Islet precursor cell (in vitro differentiated cells): Measurements from ENCODE around the gene ROBO4.
A peak's percentile ranks its signal among the peaks of the same experiment; 100 is the strongest.

Experiments
- DNase-seq: peaks from one replicate; pipeline ENCODE4 v3.0.0-alpha.2; 2018

The ROBO4 gene

DNA sequence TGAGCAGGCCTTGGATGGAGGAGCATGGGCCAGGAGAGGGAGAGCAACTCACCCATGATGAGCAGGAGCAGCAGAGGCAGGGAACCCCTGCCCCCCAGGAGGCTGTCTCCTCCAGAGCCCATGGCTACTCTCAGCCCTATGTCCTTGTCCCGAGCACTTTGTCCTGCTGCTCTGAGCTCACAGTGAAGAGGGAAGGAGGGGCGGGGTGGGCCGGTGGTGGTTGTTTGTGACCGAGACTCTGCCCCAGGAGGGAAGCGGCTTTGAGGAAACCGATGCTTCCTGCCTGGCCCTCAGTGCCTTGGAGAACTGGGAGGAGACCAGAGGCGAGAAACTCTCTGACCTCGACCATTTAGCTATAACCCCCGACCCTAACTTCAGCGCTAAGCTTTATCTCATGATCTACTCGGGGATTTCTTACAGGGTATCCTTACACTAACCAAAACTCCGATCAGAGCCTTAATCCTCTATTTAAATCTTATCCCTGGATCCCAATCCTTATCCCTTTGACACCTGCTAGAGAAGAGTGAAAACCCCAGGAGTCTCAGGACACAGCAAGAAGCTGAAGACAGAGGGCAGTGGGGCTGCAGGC, at the start of gene ROBO4:
ROBO4 (minus strand) TSS at position 192 of the 589 bp plus-strand sequence; CDS start at position 122, 70 bp downstream.
- peak; percentile 50 for DNase-seq

DNA sequence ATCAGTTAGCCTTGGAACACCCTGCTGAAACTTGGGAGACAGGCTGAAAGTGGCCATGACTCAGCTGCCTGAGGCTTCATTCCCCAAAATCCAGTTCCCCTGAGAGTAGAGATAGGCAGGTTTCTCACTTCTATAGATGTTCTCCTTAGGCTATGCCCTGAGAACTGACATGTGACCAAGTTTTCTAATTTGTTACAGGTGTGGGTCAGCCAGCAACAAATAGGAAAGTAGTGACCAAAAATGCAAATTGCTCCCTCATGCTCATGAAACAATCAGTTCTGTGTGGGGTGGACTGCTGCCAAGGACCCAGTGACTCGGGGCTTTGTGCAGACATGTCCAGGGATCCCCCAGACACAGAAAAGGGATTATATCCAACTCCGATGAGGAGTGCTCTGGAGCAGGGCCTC, 49.1 kb upstream of the ROBO4 start:
- no peak for DNase-seq

DNA sequence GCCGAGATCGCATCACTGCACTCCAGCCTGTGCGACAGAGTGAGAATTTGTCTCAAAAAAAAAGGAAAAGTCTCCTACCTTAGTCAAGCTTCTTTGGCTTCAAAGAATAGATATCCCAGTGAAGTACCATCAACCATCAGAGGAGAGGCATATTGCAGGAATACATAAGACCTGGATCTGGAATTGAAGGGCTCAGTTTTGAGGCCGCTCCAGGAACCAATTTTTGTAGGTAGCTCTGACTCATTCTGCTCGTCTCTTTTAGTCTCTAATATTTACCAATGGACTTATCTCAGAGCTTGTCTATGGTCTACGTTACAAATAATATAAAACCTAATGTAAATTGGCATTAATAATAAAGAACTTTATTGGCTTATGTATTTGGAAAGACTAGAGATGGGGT, 48.2 kb upstream of the ROBO4 start:
- no peak for DNase-seq

GRCh38 chr11:124944565-124944964, 46.9 kb upstream of the ROBO4 start:
- DNase-seq: no peak

- no peak for DNase-seq
These were observed 46.1 kb upstream of the ROBO4 start for GRCh38 chr11:124943741-124944140.

DNA sequence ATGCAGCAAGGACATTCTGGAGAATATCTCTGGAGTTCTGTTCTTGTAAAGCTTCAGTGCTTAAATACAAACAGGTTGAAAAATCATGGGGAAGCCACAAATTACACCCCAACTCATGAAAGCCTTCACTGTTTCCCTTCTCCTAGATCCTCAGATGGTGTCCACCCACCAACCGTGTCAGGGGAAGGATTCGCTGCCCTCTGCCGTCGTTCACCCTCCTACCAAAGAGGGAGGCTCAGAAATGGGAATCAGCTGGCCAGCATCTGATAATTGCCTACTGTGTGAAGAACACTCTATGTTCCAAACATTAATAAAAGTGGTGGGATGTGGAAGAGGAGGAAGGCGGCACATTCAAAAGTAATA, 45.6 kb upstream of the ROBO4 start:
- DNase-seq: no peak

GRCh38 chr11:124942466-124943253, 45.0 kb upstream of the ROBO4 start:
- DNase-seq: no peak

DNA sequence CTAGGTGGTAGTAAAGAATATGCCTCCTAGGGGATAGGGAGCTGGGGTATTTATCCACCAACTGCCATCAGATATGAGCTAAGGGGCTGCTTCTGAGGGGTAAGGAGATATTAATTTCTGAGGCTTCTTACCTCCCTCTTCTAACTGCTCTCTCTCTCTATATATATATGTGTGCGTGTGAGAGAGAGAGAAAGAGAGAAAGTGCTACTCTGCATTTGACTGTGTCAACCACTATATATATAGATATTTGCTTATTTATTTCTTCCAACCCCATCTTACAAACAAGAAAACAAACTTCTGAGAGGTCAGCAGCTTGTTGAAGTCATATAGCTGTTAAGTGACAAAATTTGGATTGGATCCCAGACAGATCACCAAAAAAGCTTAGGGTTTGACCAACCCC, 44.0 kb upstream of the ROBO4 start:
- no peak for DNase-seq

DNA sequence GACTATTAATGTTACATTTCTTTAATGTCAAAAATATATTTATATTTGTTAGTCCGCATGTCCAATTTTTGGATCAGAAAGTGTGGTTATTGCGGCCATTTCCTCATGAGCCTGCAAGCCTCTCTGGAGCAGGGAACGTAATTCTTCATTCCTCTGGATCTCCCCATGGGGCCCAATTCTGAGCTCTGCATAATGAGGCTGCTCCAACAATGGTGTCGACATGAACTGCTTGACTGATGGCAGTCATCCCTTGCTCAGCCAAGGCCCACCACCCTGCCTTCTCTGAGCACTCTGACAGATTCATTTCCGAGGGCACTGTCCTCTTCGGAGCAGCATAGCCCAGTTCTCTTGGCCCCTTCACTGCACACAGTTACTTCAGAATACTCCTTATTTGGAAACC, 41.3 kb upstream of the ROBO4 start:
- DNase-seq: no peak

GRCh38 chr11:124938206-124938765, 40.6 kb upstream of the ROBO4 start:
- no peak for DNase-seq

DNA sequence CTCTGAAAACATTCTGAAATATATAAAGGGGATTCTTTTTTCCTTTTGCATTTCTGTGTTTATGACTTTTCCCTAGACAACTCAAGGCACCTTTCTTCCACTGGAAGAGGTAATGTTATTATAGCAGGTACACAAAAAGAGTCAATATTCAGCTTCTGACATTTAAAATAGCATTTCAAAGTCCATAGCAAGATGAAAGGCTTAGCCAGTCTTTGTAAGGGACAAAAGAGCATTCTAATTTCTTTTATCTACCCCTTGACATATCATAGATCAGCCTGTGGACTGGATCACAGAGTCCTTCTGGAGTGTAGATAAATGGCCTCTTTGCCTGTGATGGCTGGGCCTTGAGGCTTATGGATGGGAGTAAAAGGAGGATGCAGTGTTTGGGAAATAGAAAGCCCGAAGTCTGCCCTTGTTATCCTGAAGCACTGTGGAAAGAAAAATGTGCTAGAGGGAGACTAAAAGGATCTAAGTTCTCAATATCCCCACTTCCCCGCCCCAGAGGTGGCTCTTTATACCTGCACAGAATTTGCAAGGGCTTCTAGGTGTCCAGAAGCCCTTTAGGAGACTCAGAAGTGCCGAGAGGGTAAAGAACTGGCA, 39.8 kb upstream of the ROBO4 start:
- DNase-seq: no peak

- no peak for DNase-seq
These were observed 38.2 kb upstream of the ROBO4 start, which contains the start of gene HEPACAM for GRCh38 chr11:124935548-124936514. TSS of gene HEPACAM (minus strand) at chr11:124936047. CDS start at chr11:124936006, 41 bp downstream.

DNA sequence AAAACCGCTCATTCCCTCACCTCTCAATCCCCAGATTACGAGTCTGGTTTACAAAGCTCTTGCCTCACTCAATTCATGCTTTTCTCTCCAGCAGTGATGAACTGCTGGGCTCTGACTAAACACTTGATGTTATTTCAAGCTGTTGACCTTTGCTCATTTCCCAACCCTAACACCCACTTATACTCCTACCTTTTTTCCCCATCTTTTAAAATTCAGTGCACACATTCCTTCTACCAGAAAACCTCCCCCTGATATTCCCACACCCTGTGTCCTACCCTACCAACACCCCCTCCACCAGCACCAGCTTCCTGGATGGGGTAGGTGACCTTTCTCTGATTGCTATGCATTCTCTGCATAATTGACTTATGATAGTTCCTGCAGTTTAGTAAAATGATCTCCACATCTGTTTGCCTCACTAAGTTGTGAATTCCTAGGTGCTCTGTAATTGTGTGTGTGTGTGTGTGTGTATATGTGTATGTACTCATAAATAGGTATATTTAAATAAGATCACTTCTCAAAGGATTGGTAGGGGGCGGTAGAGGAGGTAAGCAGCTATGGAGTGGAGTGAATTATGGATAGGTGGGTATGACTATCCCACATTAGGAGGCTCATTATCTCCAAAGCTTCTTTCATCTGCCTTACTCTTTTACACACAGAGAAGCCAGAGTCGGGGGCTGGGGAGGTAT, 37.3 kb upstream of the ROBO4 start:
- no peak for DNase-seq

DNA sequence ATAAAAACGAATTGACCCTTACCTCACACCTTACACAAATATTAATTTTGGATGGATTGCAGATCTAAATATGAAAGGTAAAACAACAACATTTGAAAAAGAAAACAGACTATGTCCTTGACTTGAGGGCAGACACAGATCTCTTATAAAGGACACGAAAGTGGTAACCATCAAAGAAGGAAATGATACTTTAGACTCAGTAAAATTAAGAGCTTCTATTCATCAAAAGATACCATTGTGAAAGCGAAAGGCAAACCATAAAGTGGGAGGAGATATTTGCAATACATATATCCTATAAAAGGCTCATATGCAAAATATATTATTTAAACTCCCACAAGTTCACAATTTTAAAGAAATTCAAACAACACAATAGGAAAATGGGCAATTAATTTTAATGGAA, 33.1 kb upstream of the ROBO4 start:
- no peak for DNase-seq

- no peak for DNase-seq
These were observed 31.4 kb upstream of the ROBO4 start for GRCh38 chr11:124928942-124929665.

DNA sequence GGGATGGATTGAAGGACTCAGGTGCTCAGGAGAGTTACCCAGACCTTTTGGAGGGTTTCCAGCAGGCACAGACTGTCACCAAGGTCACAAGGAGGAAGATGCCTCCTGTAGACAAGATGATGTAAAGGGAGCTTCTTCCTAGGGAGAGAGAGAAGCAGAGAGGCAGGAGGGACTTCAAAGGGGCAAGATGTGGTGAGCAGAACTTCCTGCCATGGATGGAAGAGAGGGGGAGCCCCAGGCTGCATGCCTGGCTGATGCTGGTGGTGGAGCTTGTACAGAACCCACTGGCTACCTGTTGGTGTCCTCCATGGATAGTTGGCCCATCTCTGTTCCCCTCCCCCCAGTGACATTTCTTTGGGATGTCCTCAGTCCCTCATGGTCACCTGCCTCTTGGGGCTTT, 25.6 kb upstream of the ROBO4 start:
- DNase-seq: no peak

GRCh38 chr11:124922831-124923230, 25.2 kb upstream of the ROBO4 start:
- no peak for DNase-seq

DNA sequence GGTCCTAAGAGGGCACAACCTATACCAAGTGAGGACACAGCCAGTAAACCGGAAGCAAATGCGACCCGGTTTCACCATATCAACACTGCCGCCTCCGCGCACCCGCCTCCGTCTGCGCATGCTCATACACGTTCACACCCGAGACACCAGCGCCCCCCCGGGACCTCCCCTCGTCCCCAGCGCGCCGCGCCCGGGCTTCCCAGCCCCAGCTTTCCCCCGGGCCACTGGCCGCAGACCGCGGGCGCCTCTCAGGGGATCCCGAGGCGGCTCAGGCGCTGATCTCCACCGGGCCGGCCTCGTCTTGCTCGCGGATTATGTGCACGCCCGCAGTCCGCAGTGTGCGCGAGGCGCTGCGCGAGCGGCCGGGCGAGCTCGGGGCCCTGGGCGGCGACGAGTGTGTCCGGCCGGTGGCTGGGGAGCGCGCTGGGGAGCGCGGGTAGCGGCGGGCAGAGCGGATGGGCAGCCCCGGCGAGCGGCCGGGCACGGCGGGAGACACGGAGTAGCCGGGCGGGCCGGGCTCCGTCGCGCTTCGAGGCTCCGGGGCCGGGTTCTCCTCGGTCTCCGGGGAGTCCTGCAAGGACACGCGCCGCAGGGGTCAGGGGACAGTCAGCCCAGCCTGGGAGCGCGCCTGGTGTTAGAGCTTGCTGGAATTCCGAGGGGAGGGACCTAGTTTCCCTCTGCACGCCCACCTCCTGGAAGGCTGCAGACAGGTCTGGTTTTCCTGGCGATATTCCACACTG, 23.4 kb upstream of the ROBO4 start:
- peak; percentile 93 for DNase-seq

- DNase-seq: no peak
These were observed 22.7 kb upstream of the ROBO4 start for GRCh38 chr11:124920356-124920755.

DNA sequence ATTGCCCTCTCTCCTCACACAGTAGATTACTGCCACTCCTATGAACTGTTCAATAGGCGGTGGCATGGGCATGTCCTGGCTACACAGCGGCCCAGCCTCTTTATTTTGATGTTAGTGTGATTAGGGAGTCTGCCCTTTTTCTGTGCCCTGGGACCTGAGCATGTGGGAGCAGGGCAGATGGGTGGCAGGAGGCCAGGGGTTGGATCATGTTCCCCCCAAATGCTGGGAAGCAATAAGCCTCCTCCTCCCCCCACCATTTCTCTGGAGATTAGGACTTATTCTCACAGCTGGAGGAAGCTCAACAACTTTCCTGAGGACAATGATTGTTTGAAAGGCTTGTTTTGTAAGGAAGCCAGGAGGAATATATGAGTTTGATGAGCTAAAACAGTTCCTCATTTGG, 22.2 kb upstream of the ROBO4 start:
- no peak for DNase-seq

GRCh38 chr11:124918950-124919349, 21.3 kb upstream of the ROBO4 start, which contains the start of gene HEPN1:
TSS of gene HEPN1 (plus strand) at chr11:124919250.
- no peak for DNase-seq
